A673 (cell line): Measurements from ENCODE around the gene SLC24A4. TPM values are rescaled to one million over a fixed set of nuclear protein-coding genes. Genes with fewer than 3 reads are reported as not detected.

Source experiments
- BruUV-seq: library from RNA; stranded (reverse); fragments of 400-500 nt; replicated peaks from 2 replicates; lab custom pipeline; 2021; lab: Mats Ljungman, UMichigan
- CTCF ChIA-PET: fragments of 300-600 bp; sonication (Branson Sonifier 250); formaldehyde crosslinking; loops from one replicate; lab custom pipeline; 2022; ENCODE audit warnings: antibody characterized with exemption; lab: Charles Lee
- POLR2A ChIA-PET: fragments of 300-600 bp; sonication (Branson Sonifier 250); formaldehyde crosslinking; loops from one replicate; lab custom pipeline; 2022; ENCODE audit warnings: antibody characterized with exemption; ENCODE audit not compliant: low non-redundant PET; lab: Charles Lee
- DNase-seq: peaks from one replicate; pipeline ENCODE4 v3.0.0-alpha.2; 2015; ENCODE audit warnings: low spot score
- H3K27ac ChIP-seq: fragments of 200-600 bp; sonication (generic); 2 replicates; pipeline ENCODE4 v1.5.1; 2016; ENCODE audit warnings: mixed run types, low read depth, mild to moderate bottlenecking, mixed read lengths, antibody characterized with exemption, low read length; ENCODE audit not compliant: poor library complexity, severe bottlenecking
- H3K27me3 ChIP-seq: fragments of 200-600 bp; sonication (generic); replicated peaks from 2 replicates; pipeline ENCODE4 v1.6.1; 2017; ENCODE audit warnings: mixed run types, low read depth, mild to moderate bottlenecking, mixed read lengths, antibody characterized with exemption, low read length; ENCODE audit not compliant: insufficient read depth, poor library complexity
- H3K36me3 ChIP-seq: fragments of 200-600 bp; sonication (generic); 2 replicates; pipeline ENCODE4 v1.6.1; 2016; ENCODE audit warnings: mixed run types, mild to moderate bottlenecking, mixed read lengths, antibody characterized with exemption, low read length; ENCODE audit not compliant: insufficient read depth, poor library complexity, severe bottlenecking
- H3K4me1 ChIP-seq: fragments of 200-600 bp; sonication (generic); 2 replicates; pipeline ENCODE4 v1.6.1; 2017; ENCODE audit warnings: mixed run types, mild to moderate bottlenecking, mixed read lengths, antibody characterized with exemption, low read length; ENCODE audit not compliant: insufficient read depth, poor library complexity, severe bottlenecking
- H3K4me3 ChIP-seq: fragments of 200-600 bp; sonication (generic); 2 replicates; pipeline ENCODE4 v1.5.1; 2016; ENCODE audit warnings: low read depth, mixed run types, mild to moderate bottlenecking, mixed read lengths, low read length; ENCODE audit not compliant: poor library complexity, severe bottlenecking
- H3K9me3 ChIP-seq: fragments of 200-600 bp; sonication (generic); 2 replicates; pipeline ENCODE4 v1.6.1; 2016; ENCODE audit warnings: mixed run types, low read depth, mild to moderate bottlenecking, mixed read lengths, antibody characterized with exemption, low read length; ENCODE audit not compliant: poor library complexity, severe bottlenecking
- EZH2 ChIP-seq: fragments of 200-600 bp; sonication (generic); IDR thresholded peaks from 2 replicates; pipeline ENCODE4 v1.6.1; 2017; ENCODE audit warnings: borderline replicate concordance, low read depth, mild to moderate bottlenecking, mixed read lengths, antibody characterized with exemption, low read length; ENCODE audit not compliant: poor library complexity, severe bottlenecking
- intact Hi-C: fragments of 100-400 bp; cut with micrococcal nuclease; formaldehyde crosslinking; loops from one replicate; pipeline ENCODE4 v1.10.0; 2022; ENCODE audit not compliant: unreplicated experiment
- total RNA-seq: library from RNA; stranded (reverse); gene quantifications from 2 replicates; pipeline ENCODE4 v1.2.3, GENCODE V29; 2021
- TF ChIP-seq, protein P1 (sequence below): fragments of 300-800, 200-600 bp; sonication (generic); conservative IDR thresholded peaks from 2 replicates; pipeline ENCODE4 v1.5.1; 2017; ENCODE audit warnings: low read depth, mild to moderate bottlenecking, antibody characterized with exemption, low read length, moderate library complexity, mixed read lengths

SLC24A4 gene
- total RNA-seq, 1 experiment from 2014 or later: 0.15 TPM

- BruUV-seq: no TSS peak
- no peaks in the 10 kb centered on the region for H3K9me3 ChIP-seq
- H3K27ac ChIP-seq: no peak overlapping the region
- intact Hi-C loops: no loop called here
- H3K27me3 ChIP-seq: peaks cover 38% of the 10 kb centered on the region
- DNase-seq: no peak
- no peak for TF ChIP-seq EZH2
- TF ChIP-seq, protein P1, sequence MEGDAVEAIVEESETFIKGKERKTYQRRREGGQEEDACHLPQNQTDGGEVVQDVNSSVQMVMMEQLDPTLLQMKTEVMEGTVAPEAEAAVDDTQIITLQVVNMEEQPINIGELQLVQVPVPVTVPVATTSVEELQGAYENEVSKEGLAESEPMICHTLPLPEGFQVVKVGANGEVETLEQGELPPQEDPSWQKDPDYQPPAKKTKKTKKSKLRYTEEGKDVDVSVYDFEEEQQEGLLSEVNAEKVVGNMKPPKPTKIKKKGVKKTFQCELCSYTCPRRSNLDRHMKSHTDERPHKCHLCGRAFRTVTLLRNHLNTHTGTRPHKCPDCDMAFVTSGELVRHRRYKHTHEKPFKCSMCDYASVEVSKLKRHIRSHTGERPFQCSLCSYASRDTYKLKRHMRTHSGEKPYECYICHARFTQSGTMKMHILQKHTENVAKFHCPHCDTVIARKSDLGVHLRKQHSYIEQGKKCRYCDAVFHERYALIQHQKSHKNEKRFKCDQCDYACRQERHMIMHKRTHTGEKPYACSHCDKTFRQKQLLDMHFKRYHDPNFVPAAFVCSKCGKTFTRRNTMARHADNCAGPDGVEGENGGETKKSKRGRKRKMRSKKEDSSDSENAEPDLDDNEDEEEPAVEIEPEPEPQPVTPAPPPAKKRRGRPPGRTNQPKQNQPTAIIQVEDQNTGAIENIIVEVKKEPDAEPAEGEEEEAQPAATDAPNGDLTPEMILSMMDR: no peak
- H3K36me3 ChIP-seq: no peaks in the 10 kb centered on the region
- CTCF ChIA-PET: no interaction called here
- H3K4me3 ChIP-seq: no peak overlapping the region
- H3K4me1 ChIP-seq: no peaks in the 10 kb centered on the region
- POLR2A ChIA-PET: no interaction called here
Measured at GRCh38 chr14:92276074-92276473, 46.9 kb upstream of the SLC24A4 start.

DNA sequence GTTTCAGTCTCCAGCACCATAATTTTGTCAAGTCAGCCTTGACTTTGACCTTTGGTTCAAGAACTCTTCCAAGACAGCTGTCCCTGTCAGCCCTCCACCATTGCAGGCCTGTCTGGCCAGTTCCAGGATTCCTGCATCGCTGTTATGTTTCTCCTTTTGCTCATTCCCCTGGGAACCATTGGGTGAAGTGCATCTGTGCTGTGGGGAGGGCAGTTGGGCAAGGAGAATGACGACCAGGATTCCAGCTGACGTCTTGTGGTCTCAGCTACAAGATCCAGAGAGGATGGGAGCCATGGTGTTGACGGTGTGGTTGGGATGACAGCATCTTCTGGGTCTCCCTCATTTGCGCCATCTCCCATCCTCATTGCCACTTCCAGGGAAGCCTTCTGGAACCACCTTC lies 45.9 kb upstream of the SLC24A4 start:
- no peaks in the 10 kb centered on the region for H3K4me1 ChIP-seq
- intact Hi-C loops: no loop called here
- H3K27me3 ChIP-seq: peaks cover 31% of the 10 kb centered on the region
- POLR2A ChIA-PET: no interaction called here
- CTCF ChIA-PET: no interaction called here
- no peaks in the 10 kb centered on the region for H3K9me3 ChIP-seq
- no peaks in the 10 kb centered on the region for H3K36me3 ChIP-seq
- BruUV-seq: no TSS peak
- TF ChIP-seq, protein P1: no peak
- TF ChIP-seq EZH2: no peak
- DNase-seq: no peak
- H3K4me3 ChIP-seq: no peak overlapping the region
- no peak overlapping the region for H3K27ac ChIP-seq

- no peak for DNase-seq
- Histone ChIP-seq H3K4me1 (no peaks in the 10 kb centered on the region), H3K27me3 (peaks cover 5% of the 10 kb centered on the region), H3K27ac (no peak overlapping the region), H3K36me3 (no peaks in the 10 kb centered on the region), H3K9me3 (no peaks in the 10 kb centered on the region), H3K4me3 (no peak overlapping the region)
- intact Hi-C loops: no loop called here
- TF ChIP-seq, protein P1: no peak
- TF ChIP-seq EZH2: no peak
- ChIA-PET CTCF (no interaction called here), POLR2A (no interaction called here)
- BruUV-seq: no TSS peak
Measured at GRCh38 chr14:92280554-92281262, 42.3 kb upstream of the SLC24A4 start.
